Smooth muscle cell (in vitro differentiated cells): ENCODE data around the gene RAVER1. TPM values are rescaled to one million over a fixed set of nuclear protein-coding genes. Genes with fewer than 3 reads are reported as not detected.
A peak's percentile ranks its signal among the peaks of the same experiment; 100 is the strongest.

Experiments used
- DNase-seq: peaks from one replicate; lab custom pipeline; 2025; ENCODE audit not compliant: unreplicated experiment; lab: John Stamatoyannopoulos, UW
- H2AFZ ChIP-seq: fragments of 200-600 bp; sonication (generic); 2 replicates; pipeline ENCODE4 v1.6.0; 2016; ENCODE audit warnings: antibody characterized with exemption, low read depth, mild to moderate bottlenecking
- H3F3A ChIP-seq: fragments of 200-600 bp; sonication (generic); 2 replicates; pipeline ENCODE4 v1.6.0; 2017; ENCODE audit warnings: antibody characterized with exemption, low read depth
- H3K27ac ChIP-seq: fragments of 200-600 bp; sonication (generic); 2 replicates; pipeline ENCODE4 v1.5.1; 2016; ENCODE audit warnings: low read depth, mild to moderate bottlenecking
- H3K27me3 ChIP-seq: fragments of 200-600 bp; sonication (generic); 2 replicates; pipeline ENCODE4 v1.6.1; 2016; ENCODE audit warnings: low read depth, mild to moderate bottlenecking
- H3K36me3 ChIP-seq: fragments of 200-600 bp; sonication (generic); 2 replicates; pipeline ENCODE4 v1.5.1; 2016; ENCODE audit warnings: low read depth
- H3K4me1 ChIP-seq: fragments of 200-600 bp; sonication (generic); 2 replicates; pipeline ENCODE4 v1.5.1; 2016; ENCODE audit warnings: low read depth
- H3K4me2 ChIP-seq: fragments of 200-600 bp; sonication (generic); 2 replicates; pipeline ENCODE4 v1.6.0; 2016; ENCODE audit warnings: mild to moderate bottlenecking
- H3K4me3 ChIP-seq: fragments of 200-600 bp; sonication (generic); 2 replicates; pipeline ENCODE4 v1.5.1; 2016; ENCODE audit warnings: mild to moderate bottlenecking
- H3K79me2 ChIP-seq: fragments of 200-600 bp; sonication (generic); 2 replicates; pipeline ENCODE4 v1.6.0; 2016; ENCODE audit warnings: low read depth, mild to moderate bottlenecking
- H3K9ac ChIP-seq: fragments of 200-600 bp; sonication (generic); 2 replicates; pipeline ENCODE4 v1.6.0; 2016; ENCODE audit warnings: low read depth
- H3K9me3 ChIP-seq: fragments of 200-600 bp; sonication (generic); replicated peaks from 2 replicates; pipeline ENCODE4 v1.5.1; 2016; ENCODE audit warnings: low read depth
- H4K20me1 ChIP-seq: fragments of 200-600 bp; sonication (generic); 2 replicates; pipeline ENCODE4 v1.6.0; 2016; ENCODE audit warnings: low read depth
- CTCF ChIP-seq: fragments of 200-600 bp; sonication (generic); IDR thresholded peaks from 2 replicates; pipeline ENCODE4 v1.5.1; 2017; ENCODE audit warnings: borderline replicate concordance, mild to moderate bottlenecking, antibody characterized with exemption; ENCODE audit not compliant: insufficient read depth, poor library complexity, severe bottlenecking
- WGBS: methylation state at CpG from one replicate; pipeline ENCODE4 v1.1.7; 2016; ENCODE audit warnings: low lambda C conversion rate; 5-methylcytosine and 5-hydroxymethylcytosine counted together
- polyA plus RNA-seq: library from polyadenylated mRNA; unstranded; fragments of >200 nt; fragmentation: Nextera tagmentation; extraction: Ambion mirVana; gene quantifications from 2 replicates; pipeline ENCODE4 v1.2.1, GENCODE V29; 2016
- total RNA-seq: library from RNA; depleted of rRNA; stranded (reverse); fragments of >200 nt; gene quantifications from 2 replicates; pipeline ENCODE4 v1.2.3, GENCODE V29; 2014

Gene RAVER1
- total and polyA plus RNA-seq, 2 experiments from 2014 or later, result 18.3 to 43.0 TPM

- no peaks in the 10 kb centered on the region for H3K36me3 ChIP-seq
- no peaks in the 10 kb centered on the region for H3K79me2 ChIP-seq
- H3K4me3 ChIP-seq, result peak within 1 kb of the TSS; percentile 12
- DNase-seq, result no peak
- no peak within 1 kb of the TSS for H3K9ac ChIP-seq
- TF ChIP-seq CTCF, result no peak
- H3K27me3 ChIP-seq, result peaks cover 56% of the 10 kb centered on the region
- H4K20me1 ChIP-seq, result no peaks in the 10 kb centered on the region
- no peaks in the 10 kb centered on the region for H3K9me3 ChIP-seq
- H3K4me2 ChIP-seq, result peak within 1 kb of the TSS; percentile 69
- H3K27ac ChIP-seq, result no peak within 1 kb of the TSS
- peaks cover 36% of the 10 kb centered on the region for H3K4me1 ChIP-seq
- H2AFZ ChIP-seq, result peak within 1 kb of the TSS; percentile 68
- H3F3A ChIP-seq, result no peaks in the 10 kb centered on the region
- 11% methylated on average over 53 of the region's 59 CpGs for WGBS
These were observed 46.3 kb downstream of the RAVER1 start, which contains the start of gene ICAM4 for GRCh38 chr19:10286803-10287737. Gene ICAM4, plus strand, starts transcription at chr19:10286955. Its CDS starts 58 bp downstream, at chr19:10287013.

- no peak for TF ChIP-seq CTCF
- Histone ChIP-seq H3K4me3 (no peak overlapping the region), H3K9ac (no peak overlapping the region), H3K79me2 (no peaks in the 10 kb centered on the region), H3K27me3 (peaks cover 39% of the 10 kb centered on the region), H3K36me3 (no peaks in the 10 kb centered on the region), H3K9me3 (no peaks in the 10 kb centered on the region), H3F3A (no peaks in the 10 kb centered on the region), H3K4me2 (no peak overlapping the region), H2AFZ (no peak overlapping the region), H3K27ac (no peak overlapping the region), H4K20me1 (no peaks in the 10 kb centered on the region), H3K4me1 (peaks cover 26% of the 10 kb centered on the region)
- no peak for DNase-seq
- 92% methylated on average over 4 of the region's 4 CpGs for WGBS
These were observed 47.9 kb downstream of the RAVER1 start for GRCh38 chr19:10285393-10285792.

GRCh38 chr19:10284960-10285278 is 48.4 kb downstream of the RAVER1 start:
- Histone ChIP-seq H3K27me3 (peaks cover 34% of the 10 kb centered on the region), H3F3A (no peaks in the 10 kb centered on the region), H3K27ac (no peak overlapping the region), H3K9ac (no peak overlapping the region), H2AFZ (no peak overlapping the region), H3K4me2 (no peak overlapping the region), H4K20me1 (no peaks in the 10 kb centered on the region), H3K4me3 (no peak overlapping the region), H3K79me2 (no peaks in the 10 kb centered on the region), H3K4me1 (peaks cover 22% of the 10 kb centered on the region), H3K36me3 (no peaks in the 10 kb centered on the region), H3K9me3 (no peaks in the 10 kb centered on the region)
- TF ChIP-seq CTCF, result no peak
- 98% methylated on average over 13 of the region's 13 CpGs for WGBS
- no peak for DNase-seq
